Hematopoietic multipotent progenitor cell (in vitro differentiated cells): ENCODE measurements around the gene ZNF750. TPM values are rescaled to one million over a fixed set of nuclear protein-coding genes. Genes with fewer than 3 reads are reported as not detected.

Experiments used
- DNase-seq, 3 donors: peaks; one replicate each; pipeline ENCODE4 v3.0.0-alpha.2; 2011 to 2015; ENCODE audit warnings: low read depth in 2 of 3, low spot score in 2 of 3
- total RNA-seq: library from RNA; depleted of rRNA; stranded (reverse); fragments of >200 nt; gene quantifications from one replicate; pipeline ENCODE4 v1.2.3, GENCODE V29; 2012

ZNF750 gene
- total RNA-seq, 1 donor: not detected

DNA sequence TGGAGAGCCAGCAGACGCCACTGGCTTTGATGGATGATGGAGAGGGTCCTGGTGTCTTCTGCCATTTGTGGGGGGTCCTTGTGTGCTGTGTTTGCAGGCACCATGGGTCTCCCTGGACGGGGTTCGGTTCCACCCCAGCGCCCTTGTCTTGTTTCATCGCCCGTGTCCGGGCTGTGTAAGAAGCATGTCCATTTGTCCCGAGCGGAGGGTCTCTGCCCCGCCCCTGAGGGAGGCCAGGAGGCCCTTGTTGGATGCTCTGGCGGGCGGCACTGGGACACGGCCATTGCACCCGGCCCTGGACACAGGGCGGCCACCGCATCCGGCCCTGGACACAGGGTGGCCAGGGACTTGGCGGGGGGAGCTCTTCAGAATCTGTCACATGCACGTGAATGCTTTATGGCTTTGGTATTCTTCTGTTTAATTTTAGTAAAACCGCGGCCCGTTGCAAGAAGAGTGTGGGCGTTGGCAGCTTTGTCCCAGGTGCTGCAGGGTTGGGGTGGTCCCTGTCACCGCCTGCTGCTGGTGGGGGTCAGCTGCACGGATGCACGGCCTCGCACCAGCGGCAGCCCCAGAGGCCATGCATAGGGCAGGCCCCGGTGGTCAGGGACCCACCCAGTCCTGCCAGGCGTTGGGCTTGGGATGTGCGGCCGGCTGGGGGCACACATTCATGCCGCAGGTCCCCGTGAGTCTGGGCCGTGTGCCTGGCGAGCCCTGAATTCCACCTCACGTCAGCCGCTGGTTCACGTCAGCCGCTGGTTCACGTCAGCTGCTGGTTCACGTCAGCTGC lies 21.0 kb upstream of the ZNF750 start:
- DNase-seq: no peak

DNA sequence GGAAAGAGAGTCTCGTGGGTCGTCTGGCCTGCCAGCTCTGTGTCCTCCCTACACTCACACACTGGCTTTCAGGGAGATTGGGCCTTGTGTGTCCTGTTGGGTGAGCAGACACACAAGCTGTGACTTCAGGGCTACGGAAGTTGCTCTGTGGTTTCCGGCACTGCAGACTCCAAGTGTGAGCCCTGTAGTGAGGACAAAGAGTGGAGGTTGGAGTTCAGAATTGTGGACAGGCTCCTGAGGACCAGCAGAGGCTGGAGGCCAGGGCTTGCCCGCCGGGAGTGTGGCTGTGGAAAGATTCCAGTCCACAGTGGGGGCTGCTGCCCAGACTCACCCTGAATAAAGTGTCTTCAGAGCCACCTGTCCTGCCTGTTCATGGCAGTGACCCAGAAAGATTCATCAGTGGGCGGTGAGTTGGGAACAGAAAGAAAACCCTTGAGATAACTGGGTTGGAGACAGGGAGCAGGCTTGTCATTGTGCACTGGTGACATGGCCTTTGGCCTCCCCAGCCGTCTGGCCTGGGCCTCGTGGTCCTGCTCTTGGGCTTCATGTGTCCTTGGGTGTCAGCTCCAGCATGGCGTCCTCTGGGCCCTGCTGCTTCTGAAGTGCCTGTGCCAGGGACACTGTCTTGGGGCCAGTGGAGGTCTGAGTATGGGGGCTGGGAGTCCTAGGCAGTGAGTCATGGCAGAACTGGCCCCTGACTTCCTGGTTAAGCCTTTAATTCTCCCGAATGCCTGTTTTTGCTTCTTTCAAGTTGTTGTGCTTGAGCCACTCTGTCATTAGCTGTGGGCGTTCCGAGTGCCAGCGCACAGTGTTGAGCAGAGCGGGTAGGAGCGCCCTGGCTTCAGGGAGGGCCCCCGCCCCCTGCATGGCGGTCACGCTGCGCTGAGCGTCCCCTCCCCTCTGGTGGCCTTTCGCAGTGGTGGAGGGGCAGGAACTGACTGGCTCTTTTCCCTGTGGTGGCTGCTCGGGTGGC lies 19.9 kb upstream of the ZNF750 start:
- peak in 2 of 3 donors; percentile 74 to 88 for DNase-seq

DNA sequence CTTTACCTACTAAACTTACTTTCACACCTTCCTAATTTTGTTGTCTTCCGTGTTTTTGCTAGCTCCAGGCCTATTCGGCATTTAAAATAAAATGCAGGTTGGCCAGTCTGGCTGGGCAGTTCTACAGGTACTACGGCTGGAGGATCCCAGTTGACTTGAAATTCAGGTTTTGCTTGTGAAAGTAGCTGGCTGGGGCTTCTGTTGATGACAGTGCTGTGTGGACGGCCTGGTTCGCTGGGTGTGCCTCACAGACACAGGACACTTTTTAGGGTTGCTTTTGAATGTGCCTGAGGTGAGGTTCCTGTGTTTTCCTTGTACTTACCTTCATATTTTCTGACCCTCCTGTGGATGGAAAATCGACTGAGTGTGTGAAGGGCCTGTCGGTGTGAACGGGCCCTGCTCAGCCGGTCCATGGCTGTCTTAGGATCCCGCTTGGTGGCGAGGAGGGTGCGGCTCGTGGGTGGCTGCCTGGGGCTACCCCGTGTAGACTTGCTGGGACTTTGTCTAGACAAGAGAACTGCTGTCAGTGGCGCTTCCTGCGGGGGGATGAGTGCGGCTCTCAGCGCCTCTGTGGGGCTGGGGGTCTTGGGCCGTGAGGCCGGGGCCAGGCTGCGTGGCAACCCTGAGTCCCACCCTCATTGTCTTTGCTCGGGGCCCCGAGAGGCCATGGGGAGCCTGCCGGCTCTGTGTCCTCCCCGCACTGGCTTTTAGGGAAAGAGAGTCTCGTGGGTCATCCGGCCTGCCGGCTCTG lies 18.7 kb upstream of the ZNF750 start:
- peak in 1 of 3 donors; percentile 23 for DNase-seq

- DNase-seq: no peak
These were observed 16.5 kb upstream of the ZNF750 start for GRCh38 chr17:82856361-82856760.

- DNase-seq: no peak
These were observed 14.4 kb upstream of the ZNF750 start for GRCh38 chr17:82854226-82854625.

DNA sequence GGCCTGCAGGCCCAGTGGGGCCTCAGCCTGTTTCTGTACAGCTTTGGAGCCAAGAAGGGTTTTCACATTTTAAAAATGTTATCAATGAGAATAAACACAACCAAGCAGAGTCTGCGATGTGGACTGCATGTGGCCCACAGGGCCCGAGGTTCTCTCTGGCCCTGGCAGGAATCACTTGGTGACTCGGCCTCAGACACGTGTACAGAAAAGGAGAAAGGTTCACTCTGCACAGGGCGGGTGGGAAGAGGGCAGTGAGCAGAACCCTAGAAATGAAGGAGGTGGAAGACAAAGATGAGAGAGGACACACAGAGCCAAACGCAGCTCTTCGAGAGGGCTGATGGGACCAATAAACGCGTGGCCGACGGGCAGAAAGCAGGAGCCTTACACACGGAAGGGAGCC lies 11.6 kb upstream of the ZNF750 start:
- DNase-seq: no peak

DNA sequence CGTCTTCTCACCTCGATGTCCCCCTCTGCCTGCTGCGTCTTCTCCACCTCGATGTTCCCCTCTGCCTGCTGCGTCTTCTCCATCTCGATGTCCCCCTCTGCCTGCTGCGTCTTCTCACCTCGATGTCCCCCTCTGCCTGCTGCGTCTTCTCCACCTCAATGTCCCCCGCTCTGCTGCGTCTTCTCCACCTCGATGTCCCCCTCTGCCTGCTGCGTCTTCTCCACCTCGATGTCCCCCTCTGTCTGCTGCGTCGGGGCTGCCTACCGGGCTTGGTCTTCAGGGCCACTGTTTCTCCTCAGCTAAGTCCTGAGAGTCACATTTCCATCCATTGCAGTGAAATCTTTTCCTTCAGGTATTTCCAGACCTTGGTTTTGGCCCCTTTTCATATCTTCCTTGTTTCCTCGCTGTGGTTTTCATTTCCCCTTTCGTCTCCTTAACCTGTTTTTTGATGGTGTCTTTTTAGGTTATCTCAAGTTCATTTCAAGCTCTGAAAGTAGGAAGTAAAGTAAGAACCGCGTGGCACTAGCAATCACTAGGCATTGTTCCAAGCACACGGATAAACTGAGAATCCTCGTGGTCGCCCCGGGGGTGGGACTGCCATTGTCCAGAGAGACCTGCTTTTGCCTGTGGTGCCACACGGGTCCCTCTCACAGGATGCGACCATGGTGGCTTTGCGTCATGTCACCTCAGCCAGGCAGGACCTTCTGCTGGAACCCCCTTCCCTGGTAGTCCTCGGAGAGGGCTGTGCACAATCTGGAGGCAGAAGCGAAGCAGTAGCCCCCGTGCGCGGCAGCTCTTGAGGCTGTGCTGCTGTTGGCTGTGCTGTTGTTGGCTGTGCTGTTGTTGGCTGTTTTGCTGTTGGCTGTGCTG lies 9.5 kb upstream of the ZNF750 start:
- peak in 1 of 3 donors; percentile 41 for DNase-seq

DNA sequence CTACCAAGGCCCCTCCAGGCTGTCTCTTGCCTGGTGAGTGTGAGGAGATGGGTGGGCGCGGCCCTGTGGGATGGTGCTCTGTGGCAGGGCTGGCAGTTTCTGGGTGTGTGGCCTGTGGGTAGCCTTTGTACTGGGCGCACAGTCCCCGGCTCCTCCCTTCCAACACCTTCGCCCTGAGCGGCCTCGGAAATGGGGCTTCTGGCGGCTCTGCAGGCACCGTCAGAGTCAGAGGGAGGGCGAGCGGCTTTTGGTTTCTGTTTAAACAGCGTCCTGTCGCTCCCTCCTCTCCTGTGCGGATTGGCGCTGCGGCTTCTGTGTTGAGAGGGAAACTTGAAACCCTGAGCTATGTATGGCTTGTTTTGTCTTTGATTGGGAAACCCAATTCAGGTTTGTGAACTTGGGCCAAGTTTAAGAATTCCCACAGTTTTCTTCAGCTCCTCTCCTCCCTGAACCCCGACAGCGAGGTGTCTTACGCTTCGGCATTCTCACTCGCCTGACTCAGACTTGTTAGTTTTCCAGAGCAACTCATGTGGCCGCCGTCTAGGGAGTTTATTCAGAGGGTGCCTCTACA lies 8.3 kb upstream of the ZNF750 start:
- no peak for DNase-seq

- DNase-seq: no peak
These were observed 6.4 kb upstream of the ZNF750 start for GRCh38 chr17:82846061-82846691.

- DNase-seq: no peak
These were observed 5.5 kb upstream of the ZNF750 start for GRCh38 chr17:82845163-82845807.

- DNase-seq: no peak
These were observed 5.0 kb upstream of the ZNF750 start for GRCh38 chr17:82844796-82845162.

- no peak for DNase-seq
These were observed 4.3 kb upstream of the ZNF750 start for GRCh38 chr17:82843904-82844680.

DNA sequence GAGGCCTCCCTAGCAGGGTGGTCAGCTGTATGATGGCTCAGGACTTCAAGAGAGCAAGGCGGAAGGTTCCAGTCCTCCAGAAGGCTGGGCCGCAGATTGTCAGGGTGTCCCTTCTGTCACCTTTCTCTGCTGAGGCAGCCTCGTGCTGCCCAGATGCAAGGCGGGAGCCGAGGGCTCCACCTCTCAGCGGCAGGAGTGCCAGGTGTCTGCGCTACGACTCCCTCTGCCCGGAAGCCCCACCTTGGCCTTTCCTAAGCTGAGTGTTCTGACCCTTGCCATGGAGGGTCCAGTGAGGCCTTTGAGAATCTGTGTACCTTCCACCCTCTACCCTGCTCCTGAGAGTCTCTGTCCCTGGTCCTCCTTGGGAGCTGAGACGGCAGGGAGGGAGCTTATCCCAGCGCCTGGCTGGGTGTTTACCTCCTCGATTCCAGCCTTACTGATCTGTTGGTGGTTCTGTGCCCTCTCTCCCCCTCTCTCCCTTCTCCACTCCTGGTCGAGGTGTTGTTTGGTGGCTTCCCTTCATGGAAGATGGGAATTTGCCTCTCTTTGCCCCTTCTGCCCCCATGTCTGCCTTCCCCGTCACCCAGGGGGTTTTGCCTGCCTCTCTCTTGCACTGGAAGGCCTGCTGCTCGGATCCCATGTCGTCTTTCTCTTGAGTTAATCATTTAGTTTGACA lies 2.2 kb upstream of the ZNF750 start:
- DNase-seq: no peak

- DNase-seq: no peak
These were observed 609 bp upstream of the ZNF750 start for GRCh38 chr17:82840431-82840831.

GRCh38 chr17:82838386-82839063 lies 1.3 kb downstream of the ZNF750 start:
- no peak for DNase-seq

- DNase-seq: no peak
These were observed 2.1 kb downstream of the ZNF750 start for GRCh38 chr17:82837586-82838320.
